K562 (cell line): Measurements from ENCODE around the gene DPP3. TPM values are rescaled to one million over a fixed set of nuclear protein-coding genes. Genes with fewer than 3 reads are reported as not detected.

Source experiments
- ATF7 ChIP-seq: fragments of 450-650 bp; IDR thresholded peaks from 2 replicates; pipeline ENCODE4 v1.7.1; 2014; ENCODE audit warnings: mild to moderate bottlenecking, moderate library complexity
- BCLAF1 ChIP-seq, 2 experiments: fragments of 450-650 bp in 1 of 2; IDR thresholded peaks; 2 replicates each; pipeline ENCODE4 v1.6.1; 2011 to 2017; ENCODE audit warnings: low read depth in 2 of 2, antibody characterized with exemption in 1 of 2, borderline replicate concordance in 1 of 2, low read length in 1 of 2, mild to moderate bottlenecking in 1 of 2, mixed read lengths in 1 of 2; ENCODE audit not compliant: control insufficient read depth in 1 of 2
- CSDE1 ChIP-seq, 2 experiments: fragments of 450-650 bp; IDR thresholded peaks; 2 replicates each; pipeline ENCODE4 v1.6.1; 2016; ENCODE audit warnings: mild to moderate bottlenecking in 1 of 2
- E2F6 ChIP-seq, 2 experiments: IDR thresholded peaks; 2 replicates each; pipeline ENCODE4 v1.6.1; 2011; ENCODE audit warnings: borderline replicate concordance in 1 of 2, control low read depth in 1 of 2, low read depth in 1 of 2, low read length in 1 of 2, mild to moderate bottlenecking in 1 of 2, mixed read lengths in 1 of 2, moderate library complexity in 1 of 2; ENCODE audit not compliant: insufficient read depth in 1 of 2, insufficient read length in 1 of 2, poor library complexity in 1 of 2, severe bottlenecking in 1 of 2; ENCODE audit errors: extremely low read depth in 1 of 2
- GTF2A2 ChIP-seq: IDR thresholded peaks from 2 replicates; pipeline ENCODE4 v1.6.1; 2016; ENCODE audit warnings: mild to moderate bottlenecking, missing genetic modification characterization, missing compliant biosample characterization
- JUN ChIP-seq, 2 experiments: sonication (generic) in 1 of 2; formaldehyde crosslinking in 1 of 2; IDR thresholded peaks; 2 replicates each; pipeline versions ENCODE4 v1.6.1 to v1.8.0; 2012 to 2022; ENCODE audit warnings: borderline replicate concordance in 2 of 2, mild to moderate bottlenecking in 2 of 2, improper control_type of control experiment in 1 of 2, low read depth in 1 of 2, low read length in 1 of 2, missing genetic modification reagents in 1 of 2
- NFXL1 ChIP-seq: fragments of 450-650 bp; formaldehyde crosslinking; IDR thresholded peaks from 2 replicates; pipeline ENCODE4 v1.4.0; 2021; ENCODE audit warnings: mild to moderate bottlenecking
- PATZ1 ChIP-seq: fragments of 250-450 bp; sonication (Bioruptor Pico); IDR thresholded peaks from 2 replicates; pipeline ENCODE4 v1.5.0; 2020; ENCODE audit warnings: mild to moderate bottlenecking, borderline replicate concordance
- PHF8 ChIP-seq: fragments of 200-600 bp; sonication (generic); IDR thresholded peaks from 2 replicates; pipeline ENCODE4 v1.6.1; 2012; ENCODE audit warnings: mixed run types, mild to moderate bottlenecking, inconsistent platforms, low read length, moderate library complexity, borderline replicate concordance
- POLR2AphosphoS2 ChIP-seq: IDR thresholded peaks from 2 replicates; pipeline ENCODE4 v1.6.1; 2012; ENCODE audit warnings: low read length, improper control_type of control experiment
- RBM22 ChIP-seq: fragments of 200-400 bp; formaldehyde crosslinking; IDR thresholded peaks from 2 replicates; pipeline ENCODE4 v1.6.1; 2018; ENCODE audit warnings: low read length, low read depth; ENCODE audit not compliant: poor library complexity, severe bottlenecking
- SAP30 ChIP-seq: fragments of 200-600 bp; sonication (generic); IDR thresholded peaks from 2 replicates; pipeline ENCODE4 v1.6.1; 2012; ENCODE audit warnings: borderline replicate concordance, low read depth, mild to moderate bottlenecking, moderate library complexity, low read length, control low read depth, inconsistent platforms; ENCODE audit not compliant: insufficient read depth, poor library complexity, severe bottlenecking
- ZNF518B ChIP-seq: fragments of 250-450 bp; sonication (Bioruptor Pico); IDR thresholded peaks from 2 replicates; pipeline ENCODE4 v1.5.0; 2021; ENCODE audit warnings: mild to moderate bottlenecking, moderate library complexity
- polyA plus RNA-seq, 8 experiments: library from polyadenylated mRNA; depleted of rRNA in 4 of 8; stranded (reverse) in 5 of 8; unstranded in 3 of 8; fragments of >200 nt; fragmentation: Nextera tagmentation in 2 of 8; fragmentation: Illumina TruSeq in 1 of 8; extraction: Ambion mirVana in 2 of 8; extraction: Trizol in 1 of 8; gene quantifications; 2 replicates each; pipeline versions ENCODE4 v1.2.1 to v1.2.3, GENCODE V29; 2011 to 2014; ENCODE audit warnings: inconsistent platforms in 1 of 8, missing spikeins in 1 of 8
- total RNA-seq, 7 experiments: library from RNA; depleted of rRNA in 6 of 7; stranded (reverse); fragments of >200 nt in 6 of 7; fragmentation: Illumina TruSeq in 2 of 7; extraction: Trizol in 2 of 7; gene quantifications; 2 replicates each; pipeline versions ENCODE4 v1.2.1 to v1.2.3, GENCODE V29; 2011 to 2021; ENCODE audit warnings: low replicate concordance in 1 of 7

Gene DPP3
- total and polyA plus RNA-seq, 9 of the 15 experiments (the other 6 are each of a cell fraction or from before 2014, with no cell fraction given) = 3.7 to 69.2 (median 43.3) TPM

- peak in 1 of 2 experiments; percentile 92; a peak in 2 of 4 replicates for TF ChIP-seq BCLAF1 (IDR thresholded peaks at IDR 0.05; ENCODE audit: borderline replicate concordance in 1 of 2, control insufficient read depth in 1 of 2, low read depth in 2 of 2, low read length in 1 of 2)
- peak; percentile 71 for TF ChIP-seq ATF7
- peak; percentile 24; the same call in 1 of the 2 replicates for TF ChIP-seq JUN (IDR thresholded peaks at IDR 0.05; ENCODE audit: borderline replicate concordance, low read depth, low read length)
- no peak for TF ChIP-seq JUN (CRISPR knock-in tag; IDR thresholded peaks at IDR 0.05; ENCODE audit: borderline replicate concordance)
- peak; percentile 75; the same call in 1 of the 2 replicates for TF ChIP-seq POLR2AphosphoS2
- TF ChIP-seq SAP30 = peak; percentile 91
- TF ChIP-seq NFXL1 = no peak
- peak in 1 of 2 experiments; percentile 90; a peak in 2 of 4 replicates for TF ChIP-seq CSDE1 (IDR thresholded peaks at IDR 0.05)
- no peak for TF ChIP-seq ZNF518B (CRISPR knock-in tag)
- TF ChIP-seq RBM22 = peak; percentile 99
- peak; percentile 92 for TF ChIP-seq PHF8
- TF ChIP-seq GTF2A2 = 0 out of 2 replicates have a peak, but pooled peaks have one; percentile 47
- no peak for TF ChIP-seq PATZ1
- TF ChIP-seq E2F6 (IDR thresholded peaks at IDR 0.05; ENCODE audit: borderline replicate concordance in 1 of 2, extremely low read depth in 1 of 2, insufficient read depth in 1 of 2, insufficient read length in 1 of 2, low read depth in 1 of 2, low read length in 1 of 2, poor library complexity in 1 of 2, severe bottlenecking in 1 of 2) = no peak
These were observed 30.2 kb downstream of the DPP3 start, which contains the start of gene BBS1 (continued) for GRCh38 chr11:66510271-66510989.
